ENCODE data around the gene PFKFB2.

Gene PFKFB2

GRCh38 chr1:207102146-207102545 is 49.1 kb downstream of the PFKFB2 start:
- H3K27me3 ChIP-seq (replicated peaks; ENCODE audit: control insufficient read depth, insufficient read depth, low read length) = no peaks in the 10 kb centered on the region
- DNase-seq (ENCODE audit: extremely low read depth, insufficient read length) = no peak
- no peak overlapping the region for H3K4me3 ChIP-seq (replicated peaks; ENCODE audit: low read depth, low read length)
- no peaks in the 10 kb centered on the region for H3K36me3 ChIP-seq (ENCODE audit: control insufficient read depth, insufficient read depth, low read length)
- TF ChIP-seq CTCF (IDR thresholded peaks at IDR 0.05; ENCODE audit: insufficient read depth, low read length, poor library complexity, severe bottlenecking) = no peak

GRCh38 chr1:207102659-207103058 is 49.6 kb downstream of the PFKFB2 start:
- no peak for DNase-seq (ENCODE audit: extremely low read depth, insufficient read length)
- Histone ChIP-seq H3K27me3 (replicated peaks; ENCODE audit: control insufficient read depth, insufficient read depth, low read length) (no peaks in the 10 kb centered on the region), H3K4me3 (replicated peaks; ENCODE audit: low read depth, low read length) (no peak overlapping the region), H3K36me3 (ENCODE audit: control insufficient read depth, insufficient read depth, low read length) (no peaks in the 10 kb centered on the region)
- TF ChIP-seq CTCF (IDR thresholded peaks at IDR 0.05; ENCODE audit: insufficient read depth, low read length, poor library complexity, severe bottlenecking) = no peak

DNA sequence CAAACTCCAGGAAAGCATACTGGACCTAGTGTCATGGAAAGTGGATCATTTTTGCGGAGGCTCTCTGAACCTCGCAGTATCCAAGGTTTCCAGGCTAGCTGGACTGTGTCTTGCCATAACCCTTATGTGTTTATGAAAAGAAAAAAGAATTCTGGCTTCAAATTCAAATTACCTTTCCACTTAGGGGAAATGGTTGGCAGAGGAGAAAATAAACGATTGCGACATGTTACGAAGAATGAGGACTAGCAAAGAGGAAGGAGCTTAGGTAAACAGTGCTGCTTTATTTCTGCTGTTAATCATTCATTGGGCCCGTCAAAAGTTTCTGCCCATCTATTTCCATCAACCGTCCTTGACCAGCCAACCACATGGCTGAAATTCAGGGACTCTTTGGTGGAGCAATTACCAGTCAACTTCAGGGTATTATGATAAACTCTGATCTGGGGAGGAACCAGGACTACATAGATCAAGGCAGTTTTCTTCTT is 50.9 kb downstream of the PFKFB2 start, which contains the start of gene C4BPA:
C4BPA (plus strand) TSS at position 342 of the 482 bp plus-strand sequence. CDS start 8,793 bp downstream, outside the sequence.
- Histone ChIP-seq H3K36me3 (ENCODE audit: control insufficient read depth, insufficient read depth, low read length) (no peaks in the 10 kb centered on the region), H3K4me3 (replicated peaks; ENCODE audit: low read depth, low read length) (no peak within 1 kb of the TSS), H3K27me3 (replicated peaks; ENCODE audit: control insufficient read depth, insufficient read depth, low read length) (no peaks in the 10 kb centered on the region)
- no peak for DNase-seq (ENCODE audit: extremely low read depth, insufficient read length)
- no peak for TF ChIP-seq CTCF (IDR thresholded peaks at IDR 0.05; ENCODE audit: insufficient read depth, low read length, poor library complexity, severe bottlenecking)

- H3K4me3 ChIP-seq (replicated peaks; ENCODE audit: low read depth, low read length) = no peak overlapping the region
- TF ChIP-seq CTCF (IDR thresholded peaks at IDR 0.05; ENCODE audit: insufficient read depth, low read length, poor library complexity, severe bottlenecking) = no peak
- no peak for DNase-seq (ENCODE audit: extremely low read depth, insufficient read length)
Observed at GRCh38 chr1:207109004-207109403, 55.9 kb downstream of the PFKFB2 start.

GRCh38 chr1:207112616-207113296 is 59.7 kb downstream of the PFKFB2 start:
- DNase-seq (ENCODE audit: extremely low read depth, insufficient read length) = no peak
- TF ChIP-seq CTCF (IDR thresholded peaks at IDR 0.05; ENCODE audit: insufficient read depth, low read length, poor library complexity, severe bottlenecking) = no peak
- H3K36me3 ChIP-seq (ENCODE audit: control insufficient read depth, insufficient read depth, low read length) = no peaks in the 10 kb centered on the region
- H3K27me3 ChIP-seq (replicated peaks; ENCODE audit: control insufficient read depth, insufficient read depth, low read length) = 0 out of 2 replicates have a peak, but pooled peaks cover 2% of the 10 kb centered on the region
- no peak overlapping the region for H3K4me3 ChIP-seq (replicated peaks; ENCODE audit: low read depth, low read length)

More at GRCh38 chr1:207109004-207109403, 55.9 kb downstream of the PFKFB2 start:
- Histone ChIP-seq H3K27me3 (replicated peaks; ENCODE audit: control insufficient read depth, insufficient read depth, low read length) (0 out of 2 replicates have a peak, but pooled peaks cover 2% of the 10 kb centered on the region), H3K36me3 (ENCODE audit: control insufficient read depth, insufficient read depth, low read length) (no peaks in the 10 kb centered on the region)

All from GM06990 (cell line).